GM21447 (cell line): ENCODE results near the gene ANTKMT.

Experiments
- ATAC-seq: cut with Tn5 transposase; IDR thresholded peaks from one replicate; pipeline ENCODE4 v1.9.1; 2021; ENCODE audit not compliant: unreplicated experiment

The ANTKMT gene

GRCh38 chr16:726188-726437, 5.2 kb downstream of the ANTKMT start:
- ATAC-seq = no peak

GRCh38 chr16:726438-727290, 5.7 kb downstream of the ANTKMT start, which contains the start of the genes CCDC78 and HAGHL:
CCDC78 (minus strand) TSS chr16:726443; CDS start chr16:726367, 76 bp downstream.
HAGHL (plus strand) TSS chr16:727106; CDS start chr16:727510, 404 bp downstream.
- ATAC-seq = no peak

- ATAC-seq = no peak
These were observed 6.5 kb downstream of the ANTKMT start for GRCh38 chr16:727291-727977.

- peak; percentile 36 for ATAC-seq
These were observed 7.4 kb downstream of the ANTKMT start for GRCh38 chr16:728131-728889.

GRCh38 chr16:728890-729744, 8.2 kb downstream of the ANTKMT start:
- ATAC-seq = no peak

GRCh38 chr16:729768-730665, 9.1 kb downstream of the ANTKMT start:
- no peak for ATAC-seq

- ATAC-seq = no peak
These were observed 9.9 kb downstream of the ANTKMT start for GRCh38 chr16:730666-731509.

GRCh38 chr16:732332-732731, 11.4 kb downstream of the ANTKMT start:
- no peak for ATAC-seq

- no peak for ATAC-seq
These were observed 12.0 kb downstream of the ANTKMT start for GRCh38 chr16:732936-733335.

- no peak for ATAC-seq
These were observed 12.6 kb downstream of the ANTKMT start for GRCh38 chr16:733382-734207.

GRCh38 chr16:734208-734980, 13.4 kb downstream of the ANTKMT start:
- no peak for ATAC-seq

- ATAC-seq = no peak
These were observed 14.3 kb downstream of the ANTKMT start for GRCh38 chr16:734981-735881.

GRCh38 chr16:735982-736453, 15.1 kb downstream of the ANTKMT start:
- no peak for ATAC-seq

GRCh38 chr16:736936-737481, 16.1 kb downstream of the ANTKMT start:
- ATAC-seq = no peak

- no peak for ATAC-seq
These were observed 18.9 kb downstream of the ANTKMT start for GRCh38 chr16:739560-740458.
